ENCODE data around the gene ENTPD5. TPM values are rescaled to one million over a fixed set of nuclear protein-coding genes. Genes with fewer than 3 reads are reported as not detected.

ENTPD5 gene
- polyA plus RNA-seq, 1 of the 3 experiments (the other 2 are of a cell fraction) = 5.5 TPM

DNA sequence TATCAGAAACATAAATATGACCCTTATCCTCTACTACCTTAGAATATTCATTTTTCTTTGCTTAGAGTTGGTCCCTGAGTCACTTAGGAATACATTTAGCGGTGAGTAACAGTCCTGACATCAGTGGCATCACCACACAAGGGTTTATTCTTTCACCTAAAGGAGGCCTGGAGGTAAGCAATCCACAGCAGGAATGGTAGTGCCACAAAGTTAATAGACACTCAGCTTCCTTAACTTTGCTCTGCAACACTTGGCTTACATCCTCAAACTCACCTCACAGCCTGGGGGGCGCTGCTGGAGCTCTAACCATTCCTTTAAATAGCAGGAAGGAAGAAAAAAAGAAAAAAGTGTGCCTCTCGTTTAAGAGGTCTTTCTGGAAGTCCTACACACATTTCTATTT, 29.2 kb upstream of the ENTPD5 start:
- TF ChIP-seq NFIC (IDR thresholded peaks at IDR 0.05; ENCODE audit: borderline replicate concordance) (no peak), MEF2A (IDR thresholded peaks at IDR 0.05; ENCODE audit: borderline replicate concordance, low read depth) (no peak), SMC3 (IDR thresholded peaks at IDR 0.05; ENCODE audit: low read depth, low read length) (no peak), RFX5 (IDR thresholded peaks at IDR 0.05; ENCODE audit: low read length) (no peak)
- Histone ChIP-seq H3K4me2 (no peak overlapping the region), H3K9me3 (no peaks in the 10 kb centered on the region), H2AFZ (ENCODE audit: low read depth) (no peak overlapping the region), H3K27me3 (ENCODE audit: insufficient read depth) (no peaks in the 10 kb centered on the region), H3K79me2 (ENCODE audit: insufficient read depth) (no peaks in the 10 kb centered on the region), H3F3A (replicated peaks; ENCODE audit: insufficient read depth) (no peaks in the 10 kb centered on the region), H3K9me2 (no peaks in the 10 kb centered on the region), H3K4me3 (ENCODE audit: low read depth in 2 of 2, low read length in 1 of 2) (no peak overlapping the region), H3K4me1 (ENCODE audit: control insufficient read depth in 1 of 2, insufficient read depth in 2 of 2, low read depth in 1 of 2, low read length in 1 of 2) (no peaks in the 10 kb centered on the region; a peak in 1 of 4 replicates), H3K27ac (ENCODE audit: low read depth in 2 of 2, low read length in 1 of 2) (no peak overlapping the region; a peak in 1 of 4 replicates), H3K36me3 (replicated peaks in 1 of 2; ENCODE audit: control insufficient read depth in 1 of 2, insufficient read depth in 2 of 2, low read length in 1 of 2) (no peaks in the 10 kb centered on the region), H4K20me1 (ENCODE audit: insufficient read depth) (no peaks in the 10 kb centered on the region), H3K9ac (no peak overlapping the region)
- no peak for DNase-seq
- WGBS (ENCODE audit: low lambda C conversion rate) = 68% methylated on average over 3 of the region's 3 CpGs
- POLR2A ChIA-PET = no interaction called here
- CTCF ChIA-PET = interaction anchor here (2.9 kb wide), 1 partner anchor 9 kb away, joined by 17 read pairs; no protein-coding TSS in a partner anchor

DNA sequence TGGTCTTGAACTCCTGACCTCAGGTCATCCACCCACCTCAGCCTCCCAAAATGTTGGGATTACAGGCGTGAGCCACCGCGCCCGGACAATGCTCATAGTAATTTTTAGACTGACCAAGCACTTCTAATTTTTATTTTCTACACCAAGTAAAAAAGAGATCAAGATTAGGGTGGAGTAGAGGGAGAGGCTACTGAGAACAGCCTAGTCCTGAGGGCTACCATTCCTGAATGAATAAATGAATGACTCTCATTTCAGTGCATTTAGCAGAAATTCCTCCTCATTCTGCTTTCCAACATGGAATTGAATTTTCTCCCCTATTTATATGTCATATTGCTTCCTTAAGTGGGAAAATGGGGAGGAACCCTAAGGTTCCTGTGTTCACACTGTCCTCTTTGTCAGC, 26.4 kb upstream of the ENTPD5 start:
- CTCF ChIA-PET = no interaction called here
- POLR2A ChIA-PET = no interaction called here
- WGBS (ENCODE audit: low lambda C conversion rate) = 99% methylated on average over 4 of the region's 4 CpGs

More for the DNA sequence above, 26.4 kb upstream of the ENTPD5 start:
- Histone ChIP-seq H2AFZ (ENCODE audit: low read depth) (no peak overlapping the region), H3K27me3 (ENCODE audit: insufficient read depth) (no peaks in the 10 kb centered on the region), H3K79me2 (ENCODE audit: insufficient read depth) (no peaks in the 10 kb centered on the region), H3K9me2 (no peaks in the 10 kb centered on the region), H3K36me3 (replicated peaks in 1 of 2; ENCODE audit: control insufficient read depth in 1 of 2, insufficient read depth in 2 of 2, low read length in 1 of 2) (no peaks in the 10 kb centered on the region), H3K27ac (ENCODE audit: low read depth in 2 of 2, low read length in 1 of 2) (no peak overlapping the region), H3K4me2 (no peak overlapping the region), H3K4me3 (ENCODE audit: low read depth in 2 of 2, low read length in 1 of 2) (no peak overlapping the region), H3F3A (replicated peaks; ENCODE audit: insufficient read depth) (no peaks in the 10 kb centered on the region), H3K9me3 (no peaks in the 10 kb centered on the region), H3K9ac (no peak overlapping the region), H4K20me1 (ENCODE audit: insufficient read depth) (no peaks in the 10 kb centered on the region), H3K4me1 (ENCODE audit: control insufficient read depth in 1 of 2, insufficient read depth in 2 of 2, low read depth in 1 of 2, low read length in 1 of 2) (no peaks in the 10 kb centered on the region; a peak in 1 of 4 replicates)
- no peak for DNase-seq
- TF ChIP-seq RXRA (IDR thresholded peaks at IDR 0.05; ENCODE audit: borderline replicate concordance, low read depth) = no peak
- TF ChIP-seq NFIC (IDR thresholded peaks at IDR 0.05; ENCODE audit: borderline replicate concordance) = no peak
- TF ChIP-seq, protein P1, sequence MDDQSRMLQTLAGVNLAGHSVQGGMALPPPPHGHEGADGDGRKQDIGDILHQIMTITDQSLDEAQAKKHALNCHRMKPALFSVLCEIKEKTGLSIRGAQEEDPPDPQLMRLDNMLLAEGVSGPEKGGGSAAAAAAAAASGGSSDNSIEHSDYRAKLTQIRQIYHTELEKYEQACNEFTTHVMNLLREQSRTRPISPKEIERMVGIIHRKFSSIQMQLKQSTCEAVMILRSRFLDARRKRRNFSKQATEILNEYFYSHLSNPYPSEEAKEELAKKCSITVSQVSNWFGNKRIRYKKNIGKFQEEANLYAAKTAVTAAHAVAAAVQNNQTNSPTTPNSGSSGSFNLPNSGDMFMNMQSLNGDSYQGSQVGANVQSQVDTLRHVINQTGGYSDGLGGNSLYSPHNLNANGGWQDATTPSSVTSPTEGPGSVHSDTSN (IDR thresholded peaks at IDR 0.05) = no peak
- TF ChIP-seq NRF1 (IDR thresholded peaks at IDR 0.05; ENCODE audit: low read depth, low read length) = no peak
- TF ChIP-seq, protein P2, sequence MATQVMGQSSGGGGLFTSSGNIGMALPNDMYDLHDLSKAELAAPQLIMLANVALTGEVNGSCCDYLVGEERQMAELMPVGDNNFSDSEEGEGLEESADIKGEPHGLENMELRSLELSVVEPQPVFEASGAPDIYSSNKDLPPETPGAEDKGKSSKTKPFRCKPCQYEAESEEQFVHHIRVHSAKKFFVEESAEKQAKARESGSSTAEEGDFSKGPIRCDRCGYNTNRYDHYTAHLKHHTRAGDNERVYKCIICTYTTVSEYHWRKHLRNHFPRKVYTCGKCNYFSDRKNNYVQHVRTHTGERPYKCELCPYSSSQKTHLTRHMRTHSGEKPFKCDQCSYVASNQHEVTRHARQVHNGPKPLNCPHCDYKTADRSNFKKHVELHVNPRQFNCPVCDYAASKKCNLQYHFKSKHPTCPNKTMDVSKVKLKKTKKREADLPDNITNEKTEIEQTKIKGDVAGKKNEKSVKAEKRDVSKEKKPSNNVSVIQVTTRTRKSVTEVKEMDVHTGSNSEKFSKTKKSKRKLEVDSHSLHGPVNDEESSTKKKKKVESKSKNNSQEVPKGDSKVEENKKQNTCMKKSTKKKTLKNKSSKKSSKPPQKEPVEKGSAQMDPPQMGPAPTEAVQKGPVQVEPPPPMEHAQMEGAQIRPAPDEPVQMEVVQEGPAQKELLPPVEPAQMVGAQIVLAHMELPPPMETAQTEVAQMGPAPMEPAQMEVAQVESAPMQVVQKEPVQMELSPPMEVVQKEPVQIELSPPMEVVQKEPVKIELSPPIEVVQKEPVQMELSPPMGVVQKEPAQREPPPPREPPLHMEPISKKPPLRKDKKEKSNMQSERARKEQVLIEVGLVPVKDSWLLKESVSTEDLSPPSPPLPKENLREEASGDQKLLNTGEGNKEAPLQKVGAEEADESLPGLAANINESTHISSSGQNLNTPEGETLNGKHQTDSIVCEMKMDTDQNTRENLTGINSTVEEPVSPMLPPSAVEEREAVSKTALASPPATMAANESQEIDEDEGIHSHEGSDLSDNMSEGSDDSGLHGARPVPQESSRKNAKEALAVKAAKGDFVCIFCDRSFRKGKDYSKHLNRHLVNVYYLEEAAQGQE (IDR thresholded peaks at IDR 0.05; ENCODE audit: low read depth, low read length) = no peak
- TF ChIP-seq POLR2AphosphoS5 (IDR thresholded peaks at IDR 0.05; ENCODE audit: low read depth, low read length) = no peak
- no peak for TF ChIP-seq SIN3A (IDR thresholded peaks at IDR 0.05; ENCODE audit: borderline replicate concordance, low read depth, low read length)
- no peak for TF ChIP-seq TCF12 (IDR thresholded peaks at IDR 0.05)
